Measurements from ENCODE around the gene AGER.
A peak's percentile ranks its signal among the peaks of the same experiment; 100 is the strongest.
"Not testable (repeated sequence)": the region's sequence is repeated elsewhere in the genome, so short reads cannot be mapped to it uniquely, and the experiment has no call there.

The AGER gene

GRCh38 chr6:32200711-32201475 lies 16.8 kb upstream of the AGER start:
- no peak for DNase-seq (ENCODE audit: insufficient read length, low spot score)
- FAIRE-seq: no peak

DNA sequence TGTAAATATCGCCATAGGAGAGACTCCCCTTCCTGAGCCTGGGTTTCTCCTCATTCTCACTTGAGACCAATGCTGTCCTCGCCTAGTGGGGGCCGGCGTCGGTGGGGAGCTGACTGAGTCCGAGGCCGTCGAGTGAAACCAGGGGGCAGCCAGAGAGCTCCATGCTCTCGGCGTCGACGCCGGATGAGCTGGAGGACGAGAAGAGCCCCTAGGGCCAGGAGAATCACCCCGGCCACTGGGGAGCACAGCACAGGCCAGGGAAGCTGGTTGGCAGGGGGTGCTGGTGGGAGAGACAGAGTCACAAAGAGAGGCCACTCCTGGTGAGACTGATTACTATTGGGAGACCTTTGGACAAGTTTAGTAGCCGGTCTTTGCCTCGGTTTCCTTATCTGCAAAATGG lies 14.8 kb upstream of the AGER start:
- no peak for DNase-seq (ENCODE audit: insufficient read length, low spot score)
- no peak for FAIRE-seq

DNA sequence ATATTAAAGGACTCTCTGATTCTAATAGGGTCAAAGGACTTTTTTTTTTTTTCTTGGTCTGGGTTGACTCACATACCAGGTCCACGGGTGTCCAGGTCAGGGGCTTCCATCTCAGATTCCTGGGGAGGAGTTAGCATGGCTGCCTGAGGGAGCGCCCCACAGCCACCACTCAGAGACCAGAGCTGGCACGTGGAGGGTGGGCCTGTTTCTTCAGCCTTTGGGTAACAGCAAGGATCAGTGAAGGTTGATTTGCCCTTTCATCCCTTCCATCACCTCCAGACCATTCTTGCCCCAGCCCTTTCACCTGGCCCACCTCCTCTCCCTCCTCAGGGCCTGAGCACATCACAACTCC lies 14.3 kb upstream of the AGER start:
- FAIRE-seq (no peak), DNase-seq (ENCODE audit: insufficient read length, low spot score) (no peak)

GRCh38 chr6:32196682-32197616 lies 12.9 kb upstream of the AGER start:
- no peak for DNase-seq (ENCODE audit: insufficient read length, low spot score)
- no peak for FAIRE-seq

GRCh38 chr6:32195902-32196681 lies 12.0 kb upstream of the AGER start:
- peak; percentile 83 for DNase-seq (ENCODE audit: insufficient read length, low spot score)
- peak; percentile 85 for FAIRE-seq

DNA sequence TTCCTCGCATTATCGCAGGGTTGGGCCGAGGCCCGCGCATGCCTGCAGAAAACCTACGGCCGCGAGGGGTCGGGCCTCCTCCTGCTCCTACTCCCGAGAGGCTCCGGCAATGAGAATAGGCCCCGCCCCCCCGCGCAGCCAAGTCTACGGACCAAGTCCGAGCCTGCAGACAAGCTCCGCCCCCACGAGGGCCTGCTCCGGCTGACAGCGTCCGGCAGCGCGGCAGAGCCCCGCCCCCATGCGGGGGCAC lies 11.5 kb upstream of the AGER start:
- no peak for DNase-seq (ENCODE audit: insufficient read length, low spot score)
- peak; percentile 97 for FAIRE-seq

GRCh38 chr6:32194825-32195651 lies 11.0 kb upstream of the AGER start:
- DNase-seq (ENCODE audit: insufficient read length, low spot score) (peak; percentile 97), FAIRE-seq (no peak)

- DNase-seq (ENCODE audit: insufficient read length, low spot score): no peak
- no peak for FAIRE-seq
Measured at GRCh38 chr6:32194388-32194787, 10.3 kb upstream of the AGER start.

GRCh38 chr6:32193096-32193495 lies 9.0 kb upstream of the AGER start:
- not testable (repeated sequence) for FAIRE-seq; DNase-seq (ENCODE audit: insufficient read length, low spot score)

DNA sequence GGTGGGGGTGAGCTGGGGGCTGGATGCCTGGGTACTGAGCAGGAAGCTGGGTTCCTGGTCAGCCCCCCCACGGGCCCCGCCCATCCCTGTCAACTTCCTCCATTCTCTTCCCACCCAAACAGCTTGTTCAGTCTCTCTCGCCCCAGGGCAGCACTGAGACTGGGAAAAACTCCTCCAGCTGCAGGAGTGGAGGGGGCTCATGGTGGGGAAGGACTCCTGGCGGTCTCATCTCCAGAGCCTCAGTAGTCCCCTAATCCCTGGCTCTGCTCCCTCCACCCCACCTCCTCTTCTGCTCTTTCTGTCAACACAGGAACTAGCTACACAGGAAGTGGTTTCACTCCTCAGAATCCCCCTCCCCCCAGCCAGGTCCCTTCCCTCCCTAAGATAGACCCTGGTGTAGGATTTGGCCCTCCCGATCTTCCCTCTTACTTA lies 8.6 kb upstream of the AGER start, which contains the start of gene GPSM3:
GPSM3 (minus strand) TSS at position 36 of the 432 bp plus-strand sequence. CDS start 130 bp downstream, outside the sequence.
- DNase-seq (ENCODE audit: insufficient read length, low spot score): no peak
- no peak for FAIRE-seq

GRCh38 chr6:32191696-32192607 lies 7.9 kb upstream of the AGER start:
- FAIRE-seq: no peak
- no peak for DNase-seq (ENCODE audit: insufficient read length, low spot score)

GRCh38 chr6:32190911-32191677 lies 7.0 kb upstream of the AGER start:
- FAIRE-seq (no peak), DNase-seq (ENCODE audit: insufficient read length, low spot score) (no peak)

- DNase-seq (ENCODE audit: insufficient read length, low spot score) (peak; percentile 70), FAIRE-seq (no peak)
Measured at GRCh38 chr6:32190054-32190851, 6.2 kb upstream of the AGER start, which contains the start of gene PBX2. PBX2 (minus strand) TSS chr6:32190202; CDS start chr6:32189915, 287 bp downstream.

GRCh38 chr6:32189742-32190053 lies 5.6 kb upstream of the AGER start:
- no peak for DNase-seq (ENCODE audit: insufficient read length, low spot score)
- FAIRE-seq: no peak

GRCh38 chr6:32189069-32189741 lies 5.2 kb upstream of the AGER start:
- DNase-seq (ENCODE audit: insufficient read length, low spot score) (no peak), FAIRE-seq (no peak)

DNA sequence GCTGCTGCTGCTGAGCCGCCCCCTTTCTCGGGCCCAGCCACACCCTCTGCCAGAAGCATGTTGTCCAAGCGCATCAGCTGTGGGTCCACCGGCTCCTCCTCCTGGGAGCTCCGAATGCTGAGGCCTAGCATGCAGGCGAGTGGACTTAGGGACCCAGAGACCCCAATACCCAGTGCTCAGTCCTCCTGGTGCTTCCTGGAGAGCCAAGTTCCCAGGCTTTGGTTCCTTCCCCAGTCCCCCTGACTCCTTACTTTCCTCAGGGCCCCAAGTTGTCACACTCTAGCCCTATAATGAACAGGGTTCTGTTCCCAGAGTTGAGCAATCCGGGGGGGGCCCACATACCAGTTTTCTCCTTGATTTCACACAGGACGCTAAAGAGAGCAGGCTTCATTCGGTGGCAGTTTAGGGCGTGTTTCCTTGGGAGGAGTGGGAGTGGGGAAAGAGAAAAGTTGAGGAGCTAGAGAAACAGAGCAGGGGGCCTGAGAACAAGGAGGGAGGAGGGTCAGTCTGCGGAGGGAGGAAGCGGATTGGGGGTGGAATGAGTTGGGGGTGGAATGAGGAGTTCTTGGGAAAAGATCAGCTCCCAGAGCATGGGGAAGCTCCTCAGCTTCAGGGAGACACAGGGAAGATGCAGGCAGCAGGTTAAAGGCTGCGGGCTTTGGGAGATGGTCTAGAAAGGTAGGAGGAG lies 4.5 kb upstream of the AGER start:
- DNase-seq (ENCODE audit: insufficient read length, low spot score) (no peak), FAIRE-seq (no peak)

All from HTR-8/SVneo (cell line).